ENCODE measurements around the gene STK32B.

STK32B gene

DNA sequence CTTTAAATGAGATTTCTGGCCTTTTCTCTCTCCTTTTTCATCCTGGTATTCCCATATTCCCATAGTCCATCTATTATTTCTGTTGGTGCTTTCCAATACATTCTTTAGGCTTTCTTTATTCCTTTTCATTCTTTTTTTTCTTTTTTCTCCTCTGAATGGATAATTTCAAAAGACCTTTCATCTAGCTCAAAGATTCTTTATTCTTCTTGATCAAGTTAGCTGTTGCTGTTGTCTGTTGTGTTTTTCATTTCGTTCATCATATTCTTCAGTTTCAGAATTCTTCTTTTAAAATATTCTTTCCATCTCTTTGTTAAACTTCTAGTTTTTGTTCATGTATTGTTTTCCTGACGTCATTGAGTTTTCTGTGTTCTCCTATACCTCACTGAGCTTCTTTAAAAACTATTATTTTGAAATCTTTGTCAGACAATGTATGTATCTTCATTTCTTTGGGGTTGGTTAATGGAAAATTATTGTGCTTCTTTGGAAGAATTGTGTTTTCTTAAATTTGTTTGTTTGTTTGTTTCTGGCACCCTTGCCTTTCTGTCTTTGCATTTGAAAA is 30.2 kb downstream of the STK32B start:
- DNase-seq (ENCODE audit: low read depth) = no peak
- no peak for TF ChIP-seq CTCF (conservative IDR thresholded peaks at IDR 0.05; ENCODE audit: low read depth, low read length)

DNA sequence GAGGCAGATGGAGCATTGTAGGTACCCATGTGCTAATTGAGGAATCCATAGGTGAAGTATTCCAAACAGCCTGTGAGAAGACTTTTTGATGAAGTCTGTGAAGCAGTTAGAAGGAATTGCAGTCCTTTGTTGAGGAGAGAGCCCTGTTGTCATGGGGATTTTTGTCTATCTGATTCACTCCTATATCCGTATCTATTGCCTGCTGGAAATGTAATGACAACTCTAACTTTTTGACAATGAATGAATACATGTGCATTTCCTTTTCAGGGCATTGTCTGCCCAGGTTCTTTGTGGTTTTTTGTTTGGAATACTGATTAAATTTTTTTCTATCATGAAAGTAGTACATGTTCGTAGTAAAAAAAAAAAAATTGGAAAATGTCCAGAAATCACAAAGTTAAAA is 31.1 kb downstream of the STK32B start:
- TF ChIP-seq CTCF (conservative IDR thresholded peaks at IDR 0.05; ENCODE audit: low read depth, low read length) = no peak
- no peak overlapping the region for H3K4me3 ChIP-seq (ENCODE audit: low read depth, low read length)
- no peak for DNase-seq (ENCODE audit: low read depth)

More for the DNA sequence above, 30.2 kb downstream of the STK32B start:
- H3K4me3 ChIP-seq (ENCODE audit: low read depth, low read length) = no peak overlapping the region

DNA sequence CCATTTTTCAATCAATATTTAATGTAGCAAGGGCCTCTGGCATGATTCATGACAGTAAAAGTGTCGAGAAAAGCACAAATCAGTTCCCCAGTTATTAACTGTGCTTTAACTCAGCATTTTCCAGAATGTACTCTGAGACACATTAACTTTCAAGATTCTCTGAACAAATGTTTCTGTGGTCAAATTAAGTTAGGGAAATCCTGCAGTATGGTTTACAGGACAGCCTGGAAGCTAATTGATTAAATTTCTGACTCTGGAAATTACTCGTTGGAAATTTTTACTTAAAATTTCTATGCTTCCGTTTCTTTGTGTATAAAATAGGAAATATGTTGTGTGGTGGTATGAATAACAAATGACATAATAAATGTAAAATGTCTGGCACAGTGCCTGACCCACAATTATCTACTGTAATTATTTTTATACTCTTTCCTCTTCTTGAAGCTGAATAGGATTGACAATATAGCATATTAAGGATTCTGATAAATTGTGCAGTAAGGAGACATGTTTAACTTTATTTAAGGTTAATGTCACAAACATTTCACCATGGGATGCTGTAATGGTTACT is 33.7 kb downstream of the STK32B start:
- no peak for TF ChIP-seq CTCF (conservative IDR thresholded peaks at IDR 0.05; ENCODE audit: low read depth, low read length)
- H3K4me3 ChIP-seq (ENCODE audit: low read depth, low read length) = no peak overlapping the region
- DNase-seq (ENCODE audit: low read depth) = peak; percentile 1

GRCh38 chr4:5086535-5086934 is 35.3 kb downstream of the STK32B start:
- TF ChIP-seq CTCF (conservative IDR thresholded peaks at IDR 0.05; ENCODE audit: low read depth, low read length) = no peak
- no peak for DNase-seq (ENCODE audit: low read depth)

DNA sequence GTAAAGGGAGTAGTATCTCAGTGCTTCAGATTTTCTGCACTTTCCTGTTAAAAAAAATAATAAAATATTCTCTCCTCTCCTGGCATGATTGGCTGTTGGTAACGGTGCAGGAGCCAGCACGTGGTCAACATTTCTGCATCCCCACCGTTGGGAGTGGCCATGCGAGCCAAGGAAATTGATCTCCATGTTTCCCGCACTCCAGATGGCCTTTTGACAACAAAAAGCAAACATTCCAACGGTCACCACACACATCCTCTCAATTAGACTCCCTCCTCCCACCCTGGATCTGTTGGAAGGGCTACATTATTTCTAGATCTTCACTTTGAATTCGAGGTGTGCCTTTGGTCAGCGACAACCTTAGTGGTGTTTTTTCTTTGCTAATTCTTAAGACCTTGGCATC is 45.0 kb downstream of the STK32B start:
- DNase-seq (ENCODE audit: low read depth) = no peak
- H3K4me3 ChIP-seq (ENCODE audit: low read depth, low read length) = no peak overlapping the region
- no peak for TF ChIP-seq CTCF (conservative IDR thresholded peaks at IDR 0.05; ENCODE audit: low read depth, low read length)

More at GRCh38 chr4:5086535-5086934, 35.3 kb downstream of the STK32B start:
- no peak overlapping the region for H3K4me3 ChIP-seq (ENCODE audit: low read depth, low read length)

GRCh38 chr4:5098176-5098575 is 46.9 kb downstream of the STK32B start:
- no peak for DNase-seq (ENCODE audit: low read depth)
- no peak for TF ChIP-seq CTCF (conservative IDR thresholded peaks at IDR 0.05; ENCODE audit: low read depth, low read length)
- H3K4me3 ChIP-seq (ENCODE audit: low read depth, low read length) = no peak overlapping the region

- no peak for TF ChIP-seq CTCF (conservative IDR thresholded peaks at IDR 0.05; ENCODE audit: low read depth, low read length)
- H3K4me3 ChIP-seq (ENCODE audit: low read depth, low read length) = no peak overlapping the region
These were observed 49.1 kb downstream of the STK32B start for GRCh38 chr4:5100336-5100735.

More at GRCh38 chr4:5100336-5100735, 49.1 kb downstream of the STK32B start:
- DNase-seq (ENCODE audit: low read depth) = no peak
